HG03457 (cell line): Measurements from ENCODE around the gene CLTB.

Experiments
- ATAC-seq: cut with Tn5 transposase; IDR thresholded peaks from one replicate; pipeline ENCODE4 v1.9.1; 2021; ENCODE audit warnings: moderate number of reproducible peaks; ENCODE audit not compliant: unreplicated experiment

CLTB gene

DNA sequence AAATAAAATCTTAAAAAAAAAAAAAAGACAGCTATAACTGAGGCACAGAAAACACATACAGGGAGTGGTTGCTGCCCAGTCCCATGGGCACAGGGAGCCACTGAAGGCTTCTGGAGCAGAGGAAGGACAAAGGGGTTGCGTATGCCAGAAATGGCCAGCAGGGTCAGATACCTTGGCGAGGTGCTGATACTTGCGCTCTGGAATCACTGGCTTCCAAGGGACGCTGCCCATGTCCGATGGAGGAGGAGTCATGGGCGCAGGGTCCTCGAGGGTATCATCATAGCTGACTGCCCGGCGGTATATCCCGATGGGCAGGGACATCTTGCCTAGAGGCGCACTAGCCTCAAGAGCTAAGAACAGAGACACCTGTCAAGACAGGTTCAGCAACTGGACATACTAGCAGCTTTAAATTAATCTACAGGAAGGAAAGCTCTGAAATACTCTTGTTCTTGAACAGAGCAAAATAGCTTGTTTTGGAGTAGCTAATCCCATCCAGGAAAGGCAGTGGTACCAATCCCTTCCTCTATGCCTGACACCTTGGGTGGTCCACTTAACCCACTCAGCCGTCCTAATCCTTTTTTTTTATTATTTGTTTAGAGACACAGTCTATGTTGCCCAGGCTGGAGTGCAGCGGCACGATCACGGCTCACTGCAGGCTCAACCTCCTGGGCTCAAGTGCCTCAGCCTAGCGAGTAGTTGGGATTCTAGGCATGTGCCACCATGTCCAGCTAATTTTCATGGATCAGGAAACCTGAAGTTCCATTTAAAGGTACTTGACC lies 60.8 kb downstream of the CLTB start:
- no peak for ATAC-seq

DNA sequence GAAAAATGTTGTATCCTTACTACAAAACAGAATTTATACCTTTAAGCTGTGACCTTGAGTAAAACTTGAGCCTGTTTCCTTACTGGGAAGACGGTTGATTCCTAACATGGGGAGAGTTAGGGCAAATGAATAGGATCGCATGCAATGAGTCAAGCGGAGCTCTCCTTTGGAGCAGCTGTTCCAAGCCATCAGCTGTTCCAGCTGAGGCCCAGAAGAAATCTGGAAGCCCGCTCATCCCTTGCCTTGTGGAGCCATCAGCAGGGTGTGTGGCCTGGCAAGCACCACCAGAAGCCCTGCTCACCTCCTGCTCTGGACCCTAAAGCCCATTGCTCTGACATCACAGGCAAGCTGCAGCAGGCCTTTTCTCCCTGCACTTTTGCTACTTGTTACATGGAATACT lies 62.8 kb downstream of the CLTB start:
- ATAC-seq, result no peak

DNA sequence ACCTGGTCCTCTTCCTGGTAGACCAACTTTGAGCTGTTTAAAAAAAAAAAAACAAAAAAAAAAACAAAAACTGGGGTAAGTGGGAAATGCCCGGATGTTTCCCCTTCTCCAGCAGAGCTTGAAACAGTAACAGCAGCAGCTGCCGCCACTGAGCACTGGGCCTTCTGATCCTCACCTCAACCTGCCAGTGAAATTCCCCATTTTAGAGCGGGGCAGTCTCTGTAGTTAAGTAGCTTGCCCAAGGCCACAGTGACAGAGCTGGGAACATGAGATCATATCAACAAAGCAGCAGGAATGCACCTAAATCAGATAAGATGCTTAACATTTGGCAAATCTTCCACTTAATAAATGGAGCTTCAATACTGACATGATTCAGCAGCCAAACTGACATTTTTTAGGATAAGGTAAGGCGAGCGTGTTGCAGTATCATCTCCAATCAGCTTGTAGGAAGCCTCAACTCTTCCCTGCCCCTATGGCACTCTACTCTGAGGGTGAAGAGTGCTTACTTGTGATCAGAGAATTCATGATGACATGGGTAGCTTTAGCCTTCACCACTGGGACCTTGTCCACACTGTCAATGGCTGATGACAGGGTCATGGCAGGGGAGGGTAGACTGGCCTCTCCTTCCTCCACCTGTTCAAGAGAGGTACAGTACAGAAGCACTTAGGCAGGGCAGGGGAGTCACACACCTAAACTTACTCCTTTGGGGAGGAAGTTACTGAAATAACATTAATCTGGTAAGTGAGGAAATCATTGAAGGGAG lies 64.0 kb downstream of the CLTB start:
- no peak for ATAC-seq

DNA sequence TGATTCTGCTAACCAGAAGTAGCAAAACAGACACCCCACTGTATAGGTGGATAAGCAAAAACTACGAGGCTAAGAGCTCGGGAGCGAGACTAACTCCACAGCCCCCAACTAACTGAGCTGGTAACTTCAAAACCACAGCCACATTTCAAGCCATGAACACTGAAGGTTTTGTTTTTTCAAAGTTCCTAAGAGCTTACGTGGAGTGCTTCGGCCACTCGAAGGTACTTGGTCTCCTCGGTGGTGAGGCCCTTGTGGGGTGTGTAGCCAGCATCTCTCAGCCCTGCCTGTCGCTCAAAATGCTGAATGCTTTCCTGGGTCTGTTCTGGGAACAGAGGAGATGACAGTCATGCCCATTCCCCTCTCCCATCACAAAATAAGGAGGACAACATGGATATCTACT lies 65.9 kb downstream of the CLTB start:
- ATAC-seq, result no peak

DNA sequence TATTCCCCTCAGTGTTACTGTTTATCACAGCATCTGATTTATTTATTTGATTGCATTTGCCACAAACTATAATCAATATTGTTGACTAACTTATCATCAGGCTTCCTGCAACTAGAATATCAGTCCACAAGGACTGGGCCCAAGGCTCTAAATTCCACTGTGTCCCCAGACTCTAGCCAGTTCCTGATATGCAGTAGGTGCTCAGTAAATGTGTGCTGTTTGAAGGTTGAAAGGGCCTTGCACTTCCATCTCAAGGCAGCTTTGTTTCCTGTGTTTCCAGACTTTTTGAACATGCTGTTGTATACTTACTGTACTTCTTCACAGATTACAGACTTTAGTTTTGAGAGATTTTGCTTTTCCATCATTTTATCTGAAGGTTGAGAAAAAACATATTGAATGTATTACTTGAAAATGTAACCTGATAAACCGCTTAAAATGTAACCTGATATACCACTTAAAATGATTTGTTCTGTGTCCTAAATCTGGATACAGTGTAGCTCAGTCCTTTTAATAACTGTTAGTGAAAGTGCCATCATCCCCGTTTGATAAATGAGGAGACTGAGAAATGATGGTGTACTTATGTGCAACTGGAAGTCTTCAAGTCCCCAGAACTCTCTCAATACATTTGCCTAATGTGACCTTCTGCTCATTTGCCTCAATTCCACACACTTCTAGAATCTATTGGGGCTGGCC lies 73.4 kb downstream of the CLTB start:
- no peak for ATAC-seq
